WTC11 (cell line): Measurements from ENCODE around the gene NLE1.

Source experiments
- CBFB ChIP-seq: sonication (generic); formaldehyde crosslinking; IDR thresholded peaks from 2 replicates; pipeline ENCODE4 v1.8.1; 2022; ENCODE audit warnings: mild to moderate bottlenecking, low read depth, missing genetic modification reagents
- CREM ChIP-seq: sonication (generic); formaldehyde crosslinking; IDR thresholded peaks from 2 replicates; pipeline ENCODE4 v1.8.1; 2022; ENCODE audit warnings: mild to moderate bottlenecking, missing genetic modification reagents, moderate library complexity
- ELF4 ChIP-seq: sonication (generic); formaldehyde crosslinking; IDR thresholded peaks from 2 replicates; pipeline ENCODE4 v1.8.1; 2022; ENCODE audit warnings: low read depth, mild to moderate bottlenecking, moderate library complexity, missing genetic modification reagents
- MYBL2 ChIP-seq: sonication (generic); formaldehyde crosslinking; IDR thresholded peaks from 2 replicates; pipeline ENCODE4 v1.8.1; 2023; ENCODE audit warnings: mild to moderate bottlenecking, moderate library complexity, missing genetic modification reagents
- NFYB ChIP-seq: sonication (generic); formaldehyde crosslinking; conservative IDR thresholded peaks from 2 replicates; pipeline ENCODE4 v1.8.0; 2022; ENCODE audit warnings: low read depth, missing genetic modification reagents
- TF ChIP-seq, protein P1 (sequence below): fragments of 200-600 bp; IDR thresholded peaks from 2 replicates; pipeline ENCODE4 v1.8.0; 2022; ENCODE audit warnings: antibody characterized with exemption
- TF ChIP-seq, protein P2 (sequence below): sonication (generic); formaldehyde crosslinking; conservative IDR thresholded peaks from 2 replicates; pipeline ENCODE4 v1.8.1; 2023; ENCODE audit warnings: mild to moderate bottlenecking, low read depth, missing genetic modification reagents, moderate library complexity

DNA sequence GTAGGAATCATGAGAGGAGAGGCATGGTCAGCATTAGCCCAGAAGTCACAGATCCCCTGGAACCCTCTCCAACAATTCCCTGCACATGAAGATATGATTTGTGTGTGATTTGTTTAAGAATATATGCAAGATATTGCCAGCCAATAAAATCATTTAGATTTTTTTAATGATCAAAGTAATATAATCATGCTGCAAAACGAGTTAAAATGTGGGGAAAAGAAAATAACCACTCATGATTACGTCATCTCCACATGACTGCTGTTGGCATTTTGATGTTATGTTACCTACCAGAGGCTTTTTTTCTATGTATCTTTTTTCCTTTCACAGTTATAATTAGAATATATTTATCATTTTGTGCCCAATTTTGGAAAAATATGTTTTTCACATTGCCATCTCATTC, 29.7 kb upstream of the NLE1 start:
- no peak for TF ChIP-seq ELF4 (CRISPR knock-in tag)
- TF ChIP-seq, protein P1, sequence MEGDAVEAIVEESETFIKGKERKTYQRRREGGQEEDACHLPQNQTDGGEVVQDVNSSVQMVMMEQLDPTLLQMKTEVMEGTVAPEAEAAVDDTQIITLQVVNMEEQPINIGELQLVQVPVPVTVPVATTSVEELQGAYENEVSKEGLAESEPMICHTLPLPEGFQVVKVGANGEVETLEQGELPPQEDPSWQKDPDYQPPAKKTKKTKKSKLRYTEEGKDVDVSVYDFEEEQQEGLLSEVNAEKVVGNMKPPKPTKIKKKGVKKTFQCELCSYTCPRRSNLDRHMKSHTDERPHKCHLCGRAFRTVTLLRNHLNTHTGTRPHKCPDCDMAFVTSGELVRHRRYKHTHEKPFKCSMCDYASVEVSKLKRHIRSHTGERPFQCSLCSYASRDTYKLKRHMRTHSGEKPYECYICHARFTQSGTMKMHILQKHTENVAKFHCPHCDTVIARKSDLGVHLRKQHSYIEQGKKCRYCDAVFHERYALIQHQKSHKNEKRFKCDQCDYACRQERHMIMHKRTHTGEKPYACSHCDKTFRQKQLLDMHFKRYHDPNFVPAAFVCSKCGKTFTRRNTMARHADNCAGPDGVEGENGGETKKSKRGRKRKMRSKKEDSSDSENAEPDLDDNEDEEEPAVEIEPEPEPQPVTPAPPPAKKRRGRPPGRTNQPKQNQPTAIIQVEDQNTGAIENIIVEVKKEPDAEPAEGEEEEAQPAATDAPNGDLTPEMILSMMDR: no peak
- no peak for TF ChIP-seq MYBL2 (CRISPR knock-in tag)
- TF ChIP-seq, protein P2, sequence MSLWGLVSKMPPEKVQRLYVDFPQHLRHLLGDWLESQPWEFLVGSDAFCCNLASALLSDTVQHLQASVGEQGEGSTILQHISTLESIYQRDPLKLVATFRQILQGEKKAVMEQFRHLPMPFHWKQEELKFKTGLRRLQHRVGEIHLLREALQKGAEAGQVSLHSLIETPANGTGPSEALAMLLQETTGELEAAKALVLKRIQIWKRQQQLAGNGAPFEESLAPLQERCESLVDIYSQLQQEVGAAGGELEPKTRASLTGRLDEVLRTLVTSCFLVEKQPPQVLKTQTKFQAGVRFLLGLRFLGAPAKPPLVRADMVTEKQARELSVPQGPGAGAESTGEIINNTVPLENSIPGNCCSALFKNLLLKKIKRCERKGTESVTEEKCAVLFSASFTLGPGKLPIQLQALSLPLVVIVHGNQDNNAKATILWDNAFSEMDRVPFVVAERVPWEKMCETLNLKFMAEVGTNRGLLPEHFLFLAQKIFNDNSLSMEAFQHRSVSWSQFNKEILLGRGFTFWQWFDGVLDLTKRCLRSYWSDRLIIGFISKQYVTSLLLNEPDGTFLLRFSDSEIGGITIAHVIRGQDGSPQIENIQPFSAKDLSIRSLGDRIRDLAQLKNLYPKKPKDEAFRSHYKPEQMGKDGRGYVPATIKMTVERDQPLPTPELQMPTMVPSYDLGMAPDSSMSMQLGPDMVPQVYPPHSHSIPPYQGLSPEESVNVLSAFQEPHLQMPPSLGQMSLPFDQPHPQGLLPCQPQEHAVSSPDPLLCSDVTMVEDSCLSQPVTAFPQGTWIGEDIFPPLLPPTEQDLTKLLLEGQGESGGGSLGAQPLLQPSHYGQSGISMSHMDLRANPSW: no peak
- no peak for TF ChIP-seq NFYB (CRISPR knock-in tag)
- no peak for TF ChIP-seq CREM (CRISPR knock-in tag)
- no peak for TF ChIP-seq CBFB
